ENCODE results near the gene PFKL. TPM values are rescaled to one million over a fixed set of nuclear protein-coding genes. Genes with fewer than 3 reads are reported as not detected.

Gene PFKL
- total RNA-seq, 4 donors from 2014 or later, result 68.5 to 103 (median 96.8) TPM

- H3K4me1 ChIP-seq, result peaks cover 0 to under 1% of the 10 kb centered on the region in 2 donors
- H3K27me3 ChIP-seq, result no peaks in the 10 kb centered on the region
- intact Hi-C loops (cut with DNase I), result no loop called here
- no peak for TF ChIP-seq CTCF (IDR thresholded peaks at IDR 0.05)
- TF ChIP-seq POLR2A (IDR thresholded peaks at IDR 0.05), result no peak
- no peak for DNase-seq
- no peak overlapping the region for H3K27ac ChIP-seq
- 92 to 98% methylated on average over 9 of the region's 20 CpGs for WGBS, 2 donors
- no peaks in the 10 kb centered on the region for H3K9me3 ChIP-seq
- H3K36me3 ChIP-seq, result peaks cover 33 to 48% of the 10 kb centered on the region in 2 donors
- no peak overlapping the region for H3K4me3 ChIP-seq (replicated peaks in 1 of 3)
These were observed 23.7 kb downstream of the PFKL start for GRCh38 chr21:44323591-44323990.

- Histone ChIP-seq H3K27ac (no peak overlapping the region), H3K9me3 (no peaks in the 10 kb centered on the region), H3K27me3 (no peaks in the 10 kb centered on the region), H3K36me3 (peaks cover 33 to 48% of the 10 kb centered on the region in 2 donors), H3K4me1 (peaks cover 5 to 6% of the 10 kb centered on the region in 2 donors), H3K4me3 (replicated peaks in 1 of 3) (no peak overlapping the region)
- intact Hi-C loops (cut with DNase I), result no loop called here
- no peak for DNase-seq
- TF ChIP-seq CTCF (IDR thresholded peaks at IDR 0.05) (no peak), POLR2A (IDR thresholded peaks at IDR 0.05) (no peak)
- 92 to 100% methylated on average over 2 to 5 of the region's 37 CpGs for WGBS, 2 donors
These were observed 24.4 kb downstream of the PFKL start for GRCh38 chr21:44324106-44324853.

GRCh38 chr21:44324854-44325107 lies 24.9 kb downstream of the PFKL start:
- Histone ChIP-seq H3K4me1 (peaks cover 5 to 6% of the 10 kb centered on the region in 2 donors), H3K9me3 (no peaks in the 10 kb centered on the region), H3K27ac (no peak overlapping the region), H3K4me3 (replicated peaks in 1 of 3) (no peak overlapping the region), H3K36me3 (peaks cover 33 to 46% of the 10 kb centered on the region in 2 donors), H3K27me3 (no peaks in the 10 kb centered on the region)
- DNase-seq, result no peak
- intact Hi-C loops (cut with DNase I), result no loop called here
- 92 to 96% methylated on average over 8 to 9 of the region's 11 CpGs for WGBS, 2 donors
- TF ChIP-seq CTCF (IDR thresholded peaks at IDR 0.05) (no peak), POLR2A (IDR thresholded peaks at IDR 0.05) (no peak)

GRCh38 chr21:44325386-44326271 lies 25.8 kb downstream of the PFKL start:
- no peak for DNase-seq
- TF ChIP-seq CTCF (IDR thresholded peaks at IDR 0.05), result no peak
- TF ChIP-seq POLR2A (IDR thresholded peaks at IDR 0.05), result no peak
- intact Hi-C loops (cut with DNase I), result no loop called here
- Histone ChIP-seq H3K27me3 (no peaks in the 10 kb centered on the region), H3K9me3 (no peaks in the 10 kb centered on the region), H3K27ac (no peak overlapping the region), H3K36me3 (peaks cover 33 to 42% of the 10 kb centered on the region in 2 donors), H3K4me1 (peaks cover 5 to 6% of the 10 kb centered on the region in 2 donors), H3K4me3 (replicated peaks in 1 of 3) (no peak overlapping the region)
- 94 to 96% methylated on average over 25 to 33 of the region's 44 CpGs for WGBS, 2 donors

- Histone ChIP-seq H3K4me3 (replicated peaks in 1 of 3) (no peak overlapping the region), H3K27ac (no peak overlapping the region), H3K36me3 (peaks cover 33 to 42% of the 10 kb centered on the region in 2 donors), H3K4me1 (peaks cover 5 to 6% of the 10 kb centered on the region in 2 donors), H3K27me3 (no peaks in the 10 kb centered on the region), H3K9me3 (no peaks in the 10 kb centered on the region)
- DNase-seq, result no peak
- WGBS, 2 donors, result 86 to 93% methylated on average over 6 to 12 of the region's 13 CpGs
- intact Hi-C loops (cut with DNase I), result no loop called here
- TF ChIP-seq CTCF (IDR thresholded peaks at IDR 0.05) (no peak), POLR2A (IDR thresholded peaks at IDR 0.05) (no peak)
These were observed 26.4 kb downstream of the PFKL start for GRCh38 chr21:44326272-44326647.

Data from thyroid gland (tissue), 4 donors.